ENCODE measurements around the gene LAMB4.

Gene LAMB4

GRCh38 chr7:108142675-108143259, 12.6 kb upstream of the LAMB4 start:
- DNase-seq: no peak

- no peak for DNase-seq
Observed at GRCh38 chr7:108142180-108142579, 12.0 kb upstream of the LAMB4 start.

- DNase-seq: no peak
Observed at GRCh38 chr7:108140671-108141070, 10.5 kb upstream of the LAMB4 start.

- DNase-seq: no peak
Observed at GRCh38 chr7:108138911-108139310, 8.8 kb upstream of the LAMB4 start.

GRCh38 chr7:108137993-108138392, 7.8 kb upstream of the LAMB4 start:
- DNase-seq: no peak

GRCh38 chr7:108137040-108137439, 6.9 kb upstream of the LAMB4 start:
- no peak for DNase-seq

- DNase-seq: no peak
Observed at GRCh38 chr7:108136191-108136688, 6.1 kb upstream of the LAMB4 start.

- DNase-seq: peak in 1 of 5 donors; percentile 45
Observed at GRCh38 chr7:108135446-108136190, 5.5 kb upstream of the LAMB4 start.

- no peak for DNase-seq
Observed at GRCh38 chr7:108134486-108134885, 4.3 kb upstream of the LAMB4 start.

GRCh38 chr7:108132551-108133265, 2.5 kb upstream of the LAMB4 start:
- DNase-seq: no peak

GRCh38 chr7:108129018-108129965, 869 bp downstream of the LAMB4 start:
- DNase-seq: no peak

- DNase-seq: no peak
Observed at GRCh38 chr7:108128514-108128913, 1.6 kb downstream of the LAMB4 start.

- DNase-seq: no peak
Observed at GRCh38 chr7:108127461-108127860, 2.7 kb downstream of the LAMB4 start.

GRCh38 chr7:108124820-108125219, 5.3 kb downstream of the LAMB4 start:
- DNase-seq: no peak

- DNase-seq: no peak
Observed at GRCh38 chr7:108122181-108122580, 8.0 kb downstream of the LAMB4 start.

GRCh38 chr7:108120933-108121332, 9.2 kb downstream of the LAMB4 start:
- DNase-seq: no peak

GRCh38 chr7:108120196-108120595, 10.0 kb downstream of the LAMB4 start:
- DNase-seq: no peak

GRCh38 chr7:108118959-108119358, 11.2 kb downstream of the LAMB4 start:
- DNase-seq: no peak

- peak in 1 of 5 donors; percentile 6 for DNase-seq
Observed at GRCh38 chr7:108114117-108114841, 15.9 kb downstream of the LAMB4 start.

- DNase-seq: no peak
Observed at GRCh38 chr7:108112683-108113082, 17.5 kb downstream of the LAMB4 start.

- no peak for DNase-seq
Observed at GRCh38 chr7:108109221-108109908, 20.8 kb downstream of the LAMB4 start.

All from T-helper 1 cell (primary cell).